Measurements from ENCODE around the gene MYH14. TPM values are rescaled to one million over a fixed set of nuclear protein-coding genes. Genes with fewer than 3 reads are reported as not detected.
"Not testable (repeated sequence)": the region's sequence is repeated elsewhere in the genome, so short reads cannot be mapped to it uniquely, and the experiment has no call there.

MYH14 gene
- total RNA-seq, 6 donors from 2014 or later, result 145 to 351 (median 208) TPM

GRCh38 chr19:50231821-50232220 lies 28.4 kb downstream of the MYH14 start:
- peak overlapping the region in 1 of 4 donors; percentile 38 for H3K27ac ChIP-seq
- peaks cover 0 to 9% (median 1%) of the 10 kb centered on the region in 4 donors for H3K36me3 ChIP-seq
- no peaks in the 10 kb centered on the region for H3K27me3 ChIP-seq
- peaks cover 8 to 20% (median 14%) of the 10 kb centered on the region in 4 donors for H3K4me1 ChIP-seq
- DNase-seq, result peak in 1 of 2 donors; percentile 42
- TF ChIP-seq CTCF (IDR thresholded peaks at IDR 0.05), result no peak
- no peak for TF ChIP-seq POLR2AphosphoS5 (IDR thresholded peaks at IDR 0.05)
- TF ChIP-seq EP300 (IDR thresholded peaks at IDR 0.05), result no peak
- H3K4me3 ChIP-seq, result no peak overlapping the region
- 79 to 83% methylated on average over 4 to 16 of the region's 16 CpGs for WGBS, 2 donors
- ATAC-seq (ENCODE audit: low FRiP score in 2 of 2), result no peak
- H3K9me3 ChIP-seq, result no peaks in the 10 kb centered on the region

- no peak for ATAC-seq (ENCODE audit: low FRiP score in 2 of 2)
- H3K27ac ChIP-seq, result peak overlapping the region in 3 of 4 donors; percentile 77 to 86 (median 81)
- no peak for DNase-seq
Measured at GRCh38 chr19:50232600-50232999, 29.2 kb downstream of the MYH14 start.

GRCh38 chr19:50233308-50233910 lies 30.0 kb downstream of the MYH14 start:
- WGBS, 2 donors, result 72 to 79% methylated on average over 20 to 22 of the region's 23 CpGs
- peak overlapping the region; percentile 77 to 86 (median 83) for H3K27ac ChIP-seq

More at GRCh38 chr19:50232600-50232999, 29.2 kb downstream of the MYH14 start:
- no peak for TF ChIP-seq POLR2A (IDR thresholded peaks at IDR 0.05)
- H3K9me3 ChIP-seq, result no peaks in the 10 kb centered on the region
- no peak overlapping the region for H3K4me3 ChIP-seq
- no peaks in the 10 kb centered on the region for H3K27me3 ChIP-seq
- H3K36me3 ChIP-seq, result peaks cover 0 to 9% (median 1%) of the 10 kb centered on the region in 4 donors
- WGBS, 2 donors, result 65 to 77% methylated on average over 3 of the region's 3 CpGs
- peaks cover 8 to 20% (median 14%) of the 10 kb centered on the region in 4 donors for H3K4me1 ChIP-seq

GRCh38 chr19:50237493-50237892 lies 34.1 kb downstream of the MYH14 start:
- H3K4me1 ChIP-seq, result peaks cover 8 to 20% (median 14%) of the 10 kb centered on the region in 4 donors
- not testable (repeated sequence) for H3K27me3 ChIP-seq; H3K9me3 ChIP-seq; ATAC-seq (ENCODE audit: low FRiP score in 2 of 2); H3K4me3 ChIP-seq; H3K36me3 ChIP-seq; H3K27ac ChIP-seq
- WGBS, 2 donors, result 51% methylated on average over 11 of the region's 11 CpGs
- peak in 1 of 2 donors; percentile 34 for DNase-seq
- peak in 2 of 6 experiments; percentile 18 to 48 for TF ChIP-seq CTCF (IDR thresholded peaks at IDR 0.05)

More at GRCh38 chr19:50233308-50233910, 30.0 kb downstream of the MYH14 start:
- H3K9me3 ChIP-seq, result no peaks in the 10 kb centered on the region
- DNase-seq (no peak), ATAC-seq (ENCODE audit: low FRiP score in 2 of 2) (no peak)
- no peaks in the 10 kb centered on the region for H3K27me3 ChIP-seq
- H3K4me3 ChIP-seq, result no peak overlapping the region
- H3K36me3 ChIP-seq, result peaks cover 0 to 9% (median 1%) of the 10 kb centered on the region in 4 donors
- TF ChIP-seq CTCF (IDR thresholded peaks at IDR 0.05) (no peak), POLR2A (IDR thresholded peaks at IDR 0.05) (no peak), EP300 (IDR thresholded peaks at IDR 0.05) (no peak), POLR2AphosphoS5 (IDR thresholded peaks at IDR 0.05) (no peak)
- H3K4me1 ChIP-seq, result peaks cover 8 to 20% (median 14%) of the 10 kb centered on the region in 4 donors

- WGBS, 2 donors, result 71 to 88% methylated on average over 4 of the region's 4 CpGs
- Histone ChIP-seq H3K9me3 (no peaks in the 10 kb centered on the region), H3K27ac (no peak overlapping the region), H3K4me3 (no peak overlapping the region), H3K4me1 (peaks cover 8 to 20% (median 14%) of the 10 kb centered on the region in 4 donors), H3K36me3 (peaks cover 0 to 7% (median 1%) of the 10 kb centered on the region in 4 donors), H3K27me3 (no peaks in the 10 kb centered on the region)
- TF ChIP-seq EP300 (IDR thresholded peaks at IDR 0.05) (no peak), POLR2A (IDR thresholded peaks at IDR 0.05) (no peak), CTCF (IDR thresholded peaks at IDR 0.05) (no peak), POLR2AphosphoS5 (IDR thresholded peaks at IDR 0.05) (no peak)
- DNase-seq (no peak), ATAC-seq (ENCODE audit: low FRiP score in 2 of 2) (no peak)
Measured at GRCh38 chr19:50238043-50238442, 34.6 kb downstream of the MYH14 start.
